ENCODE results near the gene PUSL1.

PUSL1 gene
- 14.9 to 17.9 (median 16.5) reads per million in 4 experiments for total RNA-seq

DNA sequence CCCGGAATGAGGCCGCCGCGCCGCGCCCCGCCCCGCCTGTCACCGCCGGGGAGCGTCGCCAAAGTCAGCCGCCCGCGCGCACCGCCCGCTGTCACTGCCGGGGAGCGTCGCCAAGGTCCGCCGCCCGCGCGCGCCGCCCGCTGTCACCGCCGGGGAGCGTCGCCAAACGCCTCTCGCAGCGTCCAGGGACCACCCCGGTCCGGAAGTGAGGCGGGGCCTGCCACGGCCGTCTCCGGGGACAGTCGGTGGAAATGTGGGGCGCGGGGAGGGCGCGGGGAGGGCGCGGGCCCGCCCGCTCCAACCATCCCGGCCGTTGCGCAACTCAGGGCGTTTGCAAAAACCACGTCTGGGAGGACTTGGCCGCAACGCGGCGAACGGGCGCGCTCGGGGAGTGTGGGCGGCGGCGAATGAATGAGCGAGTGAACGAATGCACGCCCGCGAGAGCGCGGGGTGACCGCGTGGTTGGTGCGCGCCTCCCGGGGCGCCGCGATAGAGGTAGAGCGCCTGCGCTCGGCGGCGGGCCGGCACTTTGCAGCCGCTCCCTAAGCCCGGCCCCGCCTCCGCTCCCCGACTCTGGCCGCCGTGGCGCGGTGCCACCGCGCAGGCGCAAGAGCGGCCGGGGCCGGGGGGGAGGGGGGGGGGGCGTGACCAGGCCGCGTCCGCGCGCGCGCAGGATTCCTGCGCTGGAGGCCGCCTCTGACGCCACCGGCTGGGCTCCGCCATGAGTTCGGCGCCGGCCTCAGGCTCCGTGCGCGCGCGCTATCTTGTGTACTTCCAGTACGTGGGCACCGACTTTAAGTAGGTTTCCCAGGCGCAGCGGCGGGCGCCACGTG is at the start of gene PUSL1, which contains the start of gene ACAP3:
TSS of gene PUSL1 (plus strand) at position 675 of the 833 bp plus-strand sequence. CDS start at position 722, 47 bp downstream.
TSS of gene ACAP3 (minus strand) at position 8 of the 833 bp plus-strand sequence. CDS start 115 bp downstream, outside the sequence.
- DNase-seq = peak; percentile 80

DNA sequence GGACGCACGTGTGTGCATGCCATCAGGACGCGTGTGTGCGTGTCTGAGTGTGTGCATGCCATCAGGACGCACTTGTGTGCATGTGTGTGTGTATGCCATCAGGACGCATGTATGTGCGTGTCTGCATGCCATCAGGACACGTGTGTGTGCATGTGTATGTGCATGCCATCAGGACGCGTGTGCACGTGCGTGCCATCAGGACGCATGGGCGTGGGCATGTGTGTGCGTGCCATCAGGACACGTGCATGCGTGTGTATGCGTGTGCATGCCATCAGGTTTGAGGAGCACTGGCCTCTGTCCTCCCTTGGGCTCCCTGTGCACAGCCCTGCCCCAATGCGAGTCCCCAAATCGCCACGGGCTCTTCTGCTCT is 49.3 kb upstream of the PUSL1 start:
- DNase-seq = no peak

DNA sequence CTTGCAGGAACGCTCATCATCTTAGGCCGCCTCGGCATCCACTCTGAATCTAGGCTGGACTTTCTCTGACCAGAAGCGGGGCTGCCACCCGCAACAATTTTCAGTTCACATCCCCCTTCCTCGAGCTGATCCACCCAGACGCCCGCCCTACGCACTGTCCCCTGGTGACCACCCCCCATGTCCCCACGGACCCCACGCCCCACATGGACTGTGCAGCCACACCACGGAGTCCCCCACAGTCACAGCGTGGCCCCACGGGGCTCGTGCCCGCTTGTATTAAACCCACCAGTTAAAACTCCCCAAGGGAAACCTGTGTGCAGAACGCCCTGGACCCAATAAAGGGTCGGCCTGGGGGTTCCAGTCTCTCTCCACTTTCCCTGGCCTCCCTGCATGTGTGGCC is 48.9 kb upstream of the PUSL1 start:
- no peak for DNase-seq

DNA sequence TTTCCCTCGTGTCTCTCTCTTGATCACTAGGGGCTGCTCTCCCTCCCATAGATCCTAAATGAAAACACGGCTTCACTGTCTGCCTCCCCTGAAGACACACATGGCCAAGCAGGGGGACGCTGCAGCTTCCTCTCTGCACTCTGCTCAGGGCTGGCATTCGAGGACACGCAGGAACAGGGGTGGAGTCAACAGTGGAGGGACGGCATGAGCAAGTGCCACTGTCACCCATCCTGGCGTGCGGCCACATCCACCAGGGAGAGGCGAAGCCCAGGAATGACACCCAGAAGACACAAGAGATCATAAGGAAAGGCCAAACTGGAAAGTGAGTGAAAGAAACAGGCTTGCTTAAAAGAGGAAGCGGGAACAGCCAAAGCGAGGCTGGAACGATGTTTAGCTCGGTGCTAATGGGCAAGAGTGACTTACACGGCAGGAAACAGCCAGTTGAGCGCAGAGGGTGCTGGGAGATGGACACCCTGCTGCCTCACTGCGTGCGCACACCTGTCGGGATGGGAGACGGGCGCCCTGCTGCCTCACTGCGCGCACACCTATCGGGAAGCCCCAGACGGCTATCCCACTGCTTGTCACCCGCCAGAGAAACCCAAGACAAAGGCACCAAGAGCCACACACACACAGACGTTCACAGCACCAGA is 48.3 kb upstream of the PUSL1 start:
- DNase-seq = no peak

- DNase-seq = no peak
Measured at GRCh38 chr1:1260843-1261560, 47.4 kb upstream of the PUSL1 start.

GRCh38 chr1:1262071-1262470 is 46.3 kb upstream of the PUSL1 start:
- DNase-seq = no peak

- no peak for DNase-seq
Measured at GRCh38 chr1:1262758-1263157, 45.6 kb upstream of the PUSL1 start.

DNA sequence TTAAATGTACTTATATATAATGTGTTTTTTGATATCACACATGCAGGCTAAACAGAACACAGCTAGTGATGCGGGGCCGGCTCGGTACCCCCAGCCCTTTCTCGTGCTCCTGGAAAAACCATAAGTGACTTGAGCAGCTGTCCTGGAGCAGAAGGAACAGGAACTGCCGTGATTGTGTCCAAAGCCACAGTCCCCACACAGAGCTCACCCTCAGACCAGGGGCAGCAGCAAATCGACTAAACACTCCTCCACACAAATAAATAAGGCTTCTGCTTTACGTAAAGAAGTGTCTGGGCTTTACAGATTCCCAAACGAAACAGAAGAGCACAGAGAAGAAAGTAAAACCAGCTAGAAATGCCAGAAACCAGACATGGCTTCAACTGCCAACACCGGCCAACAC is 44.4 kb upstream of the PUSL1 start:
- DNase-seq = no peak

DNA sequence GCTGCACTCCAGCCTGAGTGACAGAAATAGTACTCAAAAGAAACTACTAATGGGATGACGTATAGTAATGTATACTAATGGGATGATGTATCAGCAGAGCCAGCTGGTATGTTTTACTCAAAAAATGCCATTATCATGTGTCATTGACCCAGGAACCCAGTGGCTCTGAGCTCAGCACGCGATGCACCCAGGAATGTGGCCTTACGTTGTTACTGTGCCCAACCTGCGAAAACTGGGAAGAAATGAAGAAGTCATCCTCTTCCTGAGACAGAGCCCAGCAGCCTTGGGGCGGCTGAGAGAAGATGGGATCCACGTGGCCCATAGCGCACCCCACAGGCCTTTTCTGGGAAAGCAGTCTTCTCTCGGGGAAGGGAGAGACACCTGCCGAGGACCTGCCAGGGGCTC is 43.5 kb upstream of the PUSL1 start:
- DNase-seq = no peak

- no peak for DNase-seq
Measured at GRCh38 chr1:1267488-1268283, 40.7 kb upstream of the PUSL1 start.

- DNase-seq = no peak
Measured at GRCh38 chr1:1268284-1268682, 40.1 kb upstream of the PUSL1 start.

DNA sequence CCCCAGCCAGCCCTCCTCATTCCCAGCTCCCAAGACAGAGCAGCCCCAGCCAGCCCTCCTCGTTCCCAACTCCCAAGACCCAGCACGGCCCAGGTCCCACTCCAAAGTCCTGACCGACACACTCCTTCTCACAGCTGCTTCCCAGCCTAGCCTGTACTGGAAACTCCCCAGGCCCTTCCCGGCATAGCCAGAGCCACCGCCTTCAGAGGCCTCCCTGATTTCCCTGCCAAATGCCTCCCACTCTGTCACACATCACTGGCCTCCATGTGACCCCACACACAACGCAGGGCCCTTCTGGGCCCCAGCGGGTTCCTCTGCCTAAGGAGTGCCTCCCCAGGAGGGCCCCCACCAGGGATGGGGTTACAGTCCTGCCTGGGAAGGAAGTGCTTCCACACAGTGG is 37.6 kb upstream of the PUSL1 start:
- DNase-seq = no peak

- no peak for DNase-seq
Measured at GRCh38 chr1:1272341-1273208, 35.8 kb upstream of the PUSL1 start.

GRCh38 chr1:1273209-1273511 is 35.2 kb upstream of the PUSL1 start:
- DNase-seq = no peak

DNA sequence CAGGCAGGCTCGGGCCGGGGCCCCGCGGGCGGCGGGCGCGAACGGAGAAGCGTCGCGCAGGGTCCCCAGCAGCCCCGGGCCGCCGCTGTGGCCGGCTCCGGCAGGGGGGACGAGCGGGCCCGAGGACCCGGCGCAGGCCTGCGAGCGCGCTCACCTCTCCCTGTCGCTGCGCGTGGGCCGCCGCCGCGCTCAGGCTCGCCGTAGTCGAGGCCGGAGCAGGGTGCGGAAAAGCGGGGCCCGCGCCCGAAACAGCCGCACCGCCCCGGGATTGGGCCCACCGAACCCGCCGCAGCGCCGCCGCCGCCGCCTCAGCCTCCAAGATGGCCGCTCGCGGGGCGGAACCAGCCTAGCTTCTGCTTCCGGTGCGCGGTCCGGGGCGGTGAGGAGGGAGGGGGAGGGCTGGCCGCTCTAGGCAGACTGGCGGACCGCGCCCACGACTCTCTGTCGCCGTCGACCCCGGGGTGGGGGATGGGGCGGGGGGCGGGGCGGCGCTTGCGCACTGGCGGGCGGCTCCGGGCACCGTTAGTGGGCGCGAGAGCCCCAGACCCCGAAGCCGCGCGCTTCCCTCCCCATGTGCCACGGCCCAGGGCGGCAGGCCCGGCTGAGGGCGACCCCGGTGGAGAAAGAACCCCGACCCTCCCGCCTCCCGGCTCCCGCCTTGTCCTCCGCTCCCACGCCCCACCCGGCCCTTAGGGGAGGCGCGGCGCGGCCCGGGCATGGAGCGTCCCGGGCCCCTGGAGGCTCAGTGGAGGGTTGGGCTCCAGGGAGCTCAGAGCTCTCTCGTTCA is 34.7 kb upstream of the PUSL1 start, which contains the start of gene UBE2J2:
TSS of gene UBE2J2 (minus strand) at position 343 of the 787 bp plus-strand sequence. CDS start 5,862 bp downstream, outside the sequence.
- peak; percentile 90 for DNase-seq

DNA sequence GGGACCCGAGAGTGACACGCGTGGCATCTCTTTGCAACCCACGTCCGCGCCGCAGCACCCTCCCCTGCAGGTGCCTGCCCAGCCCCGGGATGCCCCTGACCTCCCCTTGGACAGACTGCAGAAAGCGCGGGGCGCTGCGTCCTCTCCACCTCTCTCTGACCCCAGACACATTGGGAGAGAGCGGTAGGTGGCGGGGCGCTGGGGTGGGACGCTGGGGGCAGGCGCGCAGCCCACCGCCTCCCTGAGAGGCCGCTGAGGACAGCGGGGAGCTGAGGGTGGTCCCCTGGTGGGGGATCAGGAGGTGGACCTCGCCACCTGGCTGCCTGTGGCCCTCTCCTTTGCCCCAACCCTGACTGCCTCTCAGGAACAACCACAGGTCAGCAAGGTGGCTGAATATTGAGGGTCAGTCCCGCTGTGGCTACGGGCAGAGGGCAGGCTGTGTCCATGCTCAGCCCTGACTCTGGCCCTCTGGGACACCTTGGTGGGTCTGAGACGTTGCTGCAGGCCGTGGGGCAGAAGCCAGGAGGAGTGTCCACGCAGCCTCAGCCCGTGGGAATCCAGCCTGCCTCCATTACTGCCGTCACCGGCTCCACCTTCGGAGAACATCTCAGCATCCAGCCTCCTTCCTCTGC is 34.0 kb upstream of the PUSL1 start:
- DNase-seq = no peak

DNA sequence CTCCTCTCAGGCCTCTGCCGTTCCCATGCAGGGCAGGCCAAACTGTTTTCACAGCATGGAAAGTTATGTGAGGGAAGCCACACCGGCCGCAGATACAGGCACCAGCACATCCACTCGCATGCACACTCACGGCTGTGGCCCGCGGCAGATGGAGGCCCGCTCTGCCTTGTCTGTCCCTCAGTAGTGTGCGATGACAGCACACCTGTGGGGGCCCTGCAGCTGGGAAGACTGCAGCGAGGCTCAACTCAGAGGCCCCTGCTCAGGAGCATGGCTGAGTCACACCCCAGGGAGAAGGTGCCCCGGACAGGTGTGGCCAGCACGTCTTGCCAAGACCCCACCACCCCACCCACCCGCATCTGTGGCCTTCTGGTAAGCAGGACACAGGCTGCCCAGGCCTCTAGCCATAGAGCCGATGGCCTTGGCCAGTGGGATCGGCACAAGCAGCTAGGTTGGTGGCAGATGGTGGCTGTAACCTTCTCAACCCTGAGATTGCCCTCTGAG is 33.4 kb upstream of the PUSL1 start:
- DNase-seq = no peak

DNA sequence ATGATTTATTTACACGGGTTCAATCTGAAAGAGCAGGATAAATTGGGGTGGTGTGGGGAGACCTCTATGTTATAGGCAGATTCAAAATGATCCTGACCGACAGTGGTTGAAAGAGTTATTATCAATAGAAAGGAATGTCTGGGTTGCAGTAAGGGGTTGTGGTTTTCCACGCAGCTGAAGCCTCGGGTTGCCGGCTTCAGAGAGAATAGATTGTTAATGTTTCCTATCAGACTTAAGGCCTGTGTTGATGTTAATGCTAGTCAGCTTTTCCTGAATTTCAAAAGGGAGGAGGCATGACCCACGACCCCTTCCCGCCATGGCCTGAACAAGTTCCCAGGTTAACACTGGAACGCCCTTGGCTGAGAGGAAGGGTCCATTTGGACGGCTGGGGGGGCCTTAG is 32.6 kb upstream of the PUSL1 start:
- no peak for DNase-seq

DNA sequence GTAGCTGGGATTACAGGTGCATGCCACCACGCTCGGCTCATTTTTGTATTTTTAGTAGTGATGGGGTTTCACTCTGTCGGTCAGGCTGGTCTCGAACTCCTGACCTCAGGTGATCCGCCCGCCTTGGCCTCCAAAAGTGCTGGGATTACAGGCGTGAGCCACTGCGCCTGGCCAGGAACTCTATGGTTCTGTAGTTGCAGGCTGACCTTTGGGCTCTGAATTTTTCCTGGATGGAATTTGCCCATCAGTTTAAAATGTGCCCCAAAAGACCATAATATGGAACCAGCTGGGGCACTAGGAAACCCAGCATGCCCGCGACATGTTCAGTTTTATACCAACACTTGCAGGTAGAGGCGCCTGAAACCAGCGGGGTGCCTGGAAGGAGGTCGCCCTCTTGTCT is 29.8 kb upstream of the PUSL1 start:
- DNase-seq = no peak

DNA sequence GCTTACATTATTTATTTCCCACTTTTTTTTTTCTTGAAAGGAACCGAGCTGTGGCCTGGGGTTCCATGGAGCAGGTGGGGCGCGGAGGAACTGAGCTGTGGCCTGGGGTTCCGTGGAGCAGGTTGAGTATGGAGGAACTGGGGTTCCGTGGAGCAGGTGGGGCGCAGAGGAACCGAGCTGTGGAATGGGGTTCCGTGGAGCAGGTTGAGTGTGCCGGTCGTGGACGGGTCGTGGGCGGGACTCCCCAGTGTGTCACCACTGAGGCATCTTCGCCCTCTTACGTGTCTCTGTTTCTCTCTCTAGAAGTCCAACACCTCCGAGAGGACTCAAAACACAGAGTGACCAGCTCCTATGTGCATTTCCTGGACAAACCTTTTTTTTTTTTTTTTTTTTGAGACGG is 29.4 kb upstream of the PUSL1 start:
- no peak for DNase-seq

Data from effector CD8-positive, alpha-beta T cell (primary cell).